Nucleus accumbens (tissue), 56 donors: ENCODE data around the gene SYNJ1.
A peak's percentile ranks its signal among the peaks of the same experiment; 100 is the strongest.

ENCODE experiments used
- DNase-seq, 56 donors: peaks; one replicate each; lab custom pipeline; 2025; lab: John Stamatoyannopoulos, UW

SYNJ1 gene

DNA sequence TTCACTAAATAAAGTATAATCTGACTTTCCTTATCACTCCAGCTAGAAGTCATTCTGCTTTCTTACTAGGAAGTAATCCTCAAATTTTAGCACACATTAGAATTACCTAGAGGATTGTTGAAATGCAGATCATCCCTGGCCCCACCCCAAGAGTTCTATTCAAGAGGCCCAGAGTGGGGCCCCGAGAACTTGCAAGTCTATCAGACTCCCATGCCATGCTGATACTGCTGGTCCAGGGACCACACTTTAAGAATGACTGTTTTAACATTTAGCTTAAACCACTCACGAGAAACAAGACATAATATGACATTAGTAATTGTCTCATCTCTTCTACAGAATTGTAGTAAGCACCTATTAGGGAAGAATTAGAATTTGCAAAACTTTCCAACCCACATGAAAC is 7.7 kb upstream of the SYNJ1 start:
- DNase-seq, result no peak

DNA sequence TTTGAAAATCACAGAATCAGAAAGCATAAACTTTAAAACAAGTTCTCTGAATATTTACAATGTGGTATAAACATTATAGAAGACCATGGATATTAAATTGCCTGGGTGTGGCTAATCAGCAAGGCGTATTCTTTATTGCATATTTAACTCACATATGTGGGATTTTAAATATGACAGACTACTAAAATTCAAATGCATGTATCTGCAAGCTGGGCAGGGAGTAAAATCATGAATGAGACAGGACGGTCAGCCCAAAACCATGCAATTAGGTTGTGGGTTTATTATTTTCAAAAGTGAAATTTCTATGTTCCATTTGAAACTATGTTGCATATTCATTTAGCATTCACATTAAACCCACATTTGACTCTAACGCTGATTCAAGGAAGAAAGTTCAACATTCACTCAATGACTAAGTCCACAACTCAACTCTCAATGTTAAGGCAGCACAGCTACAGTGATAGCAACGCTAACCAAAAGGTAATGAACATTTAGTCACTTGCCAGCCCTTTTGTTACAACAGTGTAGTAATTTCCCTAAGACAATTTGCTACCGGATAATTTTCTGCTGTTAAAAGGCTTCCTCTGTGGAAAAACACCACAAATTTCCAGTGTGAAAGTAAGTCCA is 6.3 kb upstream of the SYNJ1 start:
- no peak for DNase-seq

DNA sequence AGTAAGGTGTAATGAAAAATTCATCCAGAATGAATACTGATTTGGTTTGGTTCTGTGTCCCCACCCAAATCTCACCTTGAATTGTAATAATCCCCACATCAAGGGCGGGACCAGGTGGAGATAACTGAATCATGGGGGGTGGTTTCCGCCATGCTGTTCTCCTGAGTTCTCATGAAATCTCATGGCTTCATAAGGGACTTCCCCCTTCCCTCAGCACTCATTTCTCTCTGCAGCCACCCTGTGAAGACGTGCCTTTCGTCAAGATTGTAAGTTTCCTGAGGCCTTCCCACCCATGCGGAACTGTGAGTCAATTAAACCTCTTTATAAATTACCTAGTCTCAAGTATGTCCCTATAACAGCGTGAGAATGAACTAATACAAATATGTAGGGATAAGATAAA is 5.5 kb upstream of the SYNJ1 start:
- no peak for DNase-seq

DNA sequence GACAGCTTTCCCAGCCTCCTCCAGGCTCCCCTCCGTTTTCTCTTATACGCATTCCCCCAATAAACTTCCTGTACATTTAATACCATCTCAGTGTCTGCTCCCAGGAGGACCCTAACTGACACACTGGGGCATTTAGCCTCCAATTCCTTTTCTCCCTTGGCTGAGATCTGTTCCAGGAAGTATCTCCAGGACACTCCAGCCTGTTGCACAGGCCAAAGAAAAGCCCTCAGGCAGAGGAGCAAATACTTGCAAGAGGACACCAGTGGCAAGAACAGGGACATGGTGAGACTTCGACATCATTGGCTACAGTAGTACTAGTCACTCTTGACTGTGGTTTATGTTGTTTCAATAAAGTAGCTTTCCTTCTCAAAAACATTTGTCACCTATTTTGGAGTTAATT is 4.7 kb upstream of the SYNJ1 start:
- no peak for DNase-seq

DNA sequence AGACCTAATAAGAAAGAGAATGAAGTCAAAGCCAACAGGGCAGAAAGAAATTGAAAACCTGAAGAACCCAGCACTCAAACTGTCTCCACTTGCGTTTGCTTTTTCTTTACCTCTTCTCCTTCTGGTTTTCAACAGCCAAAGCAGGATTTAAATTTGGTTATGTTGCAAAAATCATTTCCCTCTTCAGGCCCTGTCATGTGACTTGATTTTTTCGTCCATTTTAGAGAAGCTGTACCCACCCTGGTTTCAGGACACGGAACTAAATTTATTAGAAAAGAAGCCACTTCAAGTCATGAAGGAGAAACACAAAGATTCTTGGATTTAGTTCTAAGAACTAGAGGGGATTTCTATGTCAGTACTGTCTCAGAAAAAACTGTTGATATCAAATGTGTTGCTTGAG is 1.0 kb upstream of the SYNJ1 start:
- DNase-seq, result no peak

DNA sequence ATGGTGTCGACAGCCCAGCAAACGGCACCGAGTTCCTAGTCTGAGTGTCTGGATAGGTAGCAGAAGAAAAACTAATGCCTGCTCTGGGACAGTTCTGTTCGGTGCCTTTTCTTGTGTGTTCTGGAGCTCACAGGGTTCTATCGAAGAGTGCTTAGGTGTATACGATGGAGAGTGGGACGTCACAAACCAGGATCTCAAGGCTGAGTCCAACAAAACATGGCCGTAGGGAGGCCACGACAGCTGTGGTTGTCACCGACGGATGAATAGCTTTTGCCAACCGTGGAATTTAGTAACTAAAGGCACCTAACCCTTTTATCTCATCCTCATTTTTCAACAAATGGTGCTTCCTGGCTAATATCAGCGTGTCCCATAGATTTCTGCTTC is 635 bp upstream of the SYNJ1 start:
- DNase-seq, result peak in 3 of 56 donors; percentile 27 to 66 (median 55)

DNA sequence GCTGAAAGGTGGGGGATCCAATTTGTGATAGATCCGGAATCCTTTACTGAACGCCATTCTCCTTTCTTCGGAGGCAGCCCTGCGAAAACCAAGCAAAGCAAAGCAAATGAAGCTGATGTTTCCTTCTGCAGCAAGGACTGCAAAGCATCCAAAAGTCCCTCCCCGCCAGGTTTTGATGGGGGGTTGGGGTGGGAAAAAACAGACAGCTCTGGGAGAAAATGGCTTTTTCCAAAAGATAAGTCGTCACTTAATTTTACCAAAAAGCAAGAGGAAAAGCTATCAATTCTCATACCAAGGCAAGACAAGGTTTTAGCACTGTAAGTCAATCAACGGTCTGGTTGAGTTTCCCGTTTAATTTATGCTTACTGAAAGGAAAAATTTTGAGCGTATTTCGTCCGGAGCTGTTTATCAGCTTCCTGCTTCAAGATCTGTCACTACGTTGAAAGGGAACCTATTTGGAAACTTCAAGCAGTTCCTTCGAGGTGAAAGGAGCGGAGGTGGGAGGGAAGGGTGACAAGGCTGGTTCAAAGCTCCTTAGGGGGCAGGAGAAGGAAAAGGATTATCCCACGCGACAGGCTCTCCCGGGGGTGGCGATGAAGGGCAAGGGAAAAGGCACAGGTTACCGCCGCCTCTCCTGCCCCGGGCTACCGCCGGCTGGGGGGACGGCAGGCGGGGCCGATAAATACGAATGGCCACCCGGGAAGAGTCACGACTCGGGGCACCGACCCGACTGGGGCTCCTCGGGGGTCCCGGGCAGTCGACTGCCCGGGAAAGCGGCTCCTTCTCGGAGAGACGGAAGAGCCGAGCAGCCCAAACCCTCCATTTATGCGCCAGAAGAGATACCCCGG is 750 bp downstream of the SYNJ1 start:
- peak in 45 of 56 donors; percentile 2 to 72 (median 44) for DNase-seq

DNA sequence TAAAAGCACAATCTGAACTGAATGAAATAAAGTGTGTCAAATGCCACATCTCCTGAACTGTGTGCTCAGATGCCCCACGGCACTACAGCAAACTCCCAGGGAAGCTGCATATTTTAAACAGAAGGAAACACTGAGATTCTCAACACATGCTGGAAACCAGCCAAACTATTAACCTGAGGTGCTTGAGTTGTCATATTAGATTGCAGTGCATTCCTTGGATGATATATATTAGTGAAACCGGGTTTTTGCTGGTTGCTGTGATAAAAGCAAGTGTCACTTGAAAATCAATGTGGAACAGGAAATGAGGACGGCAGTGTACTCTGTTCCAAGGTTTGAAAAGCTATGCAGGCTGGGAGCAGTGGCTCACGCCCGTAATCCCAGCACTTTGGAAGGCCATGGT is 8.7 kb downstream of the SYNJ1 start:
- DNase-seq, result no peak

DNA sequence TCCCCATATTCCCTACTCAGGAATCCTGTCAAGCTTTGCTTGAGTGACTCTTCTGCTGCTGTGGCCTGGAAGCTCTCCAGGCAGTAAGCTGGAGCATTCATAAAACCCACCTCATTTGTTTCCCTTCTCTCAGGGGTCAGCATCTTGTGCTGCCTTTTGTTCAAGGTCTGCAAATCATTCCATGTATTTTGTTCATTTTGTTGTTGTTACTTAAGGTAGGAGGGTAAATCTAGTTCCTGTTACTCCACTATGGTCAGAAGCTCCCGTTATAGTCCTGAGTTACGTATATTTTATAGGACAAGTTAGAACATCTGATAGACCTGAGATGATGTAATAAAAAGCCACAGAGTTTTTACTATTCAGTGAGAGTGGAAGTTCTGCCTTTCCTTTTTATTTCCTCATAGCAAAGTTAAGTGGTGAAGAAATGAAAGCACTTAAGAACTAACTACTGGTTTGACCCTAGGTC is 9.9 kb downstream of the SYNJ1 start:
- no peak for DNase-seq

DNA sequence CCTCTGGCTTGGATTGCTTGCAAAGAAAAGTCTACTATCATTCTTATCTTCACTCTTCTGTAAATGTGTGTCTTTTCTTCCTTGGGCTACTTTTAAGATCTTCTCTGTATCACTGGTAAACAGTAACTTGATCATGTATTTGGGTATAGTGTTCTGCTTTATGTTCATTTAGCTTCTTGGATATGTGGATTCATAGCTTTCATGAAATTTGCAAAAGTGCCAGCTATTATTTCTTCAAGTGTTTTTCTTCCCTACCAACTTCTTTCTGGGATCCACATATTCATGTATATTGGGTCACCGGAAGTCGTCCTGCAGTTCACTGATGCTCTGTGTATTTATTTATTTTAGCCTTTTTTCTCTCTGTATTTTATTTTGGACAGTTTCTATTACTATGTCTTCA is 11.3 kb downstream of the SYNJ1 start:
- no peak for DNase-seq

DNA sequence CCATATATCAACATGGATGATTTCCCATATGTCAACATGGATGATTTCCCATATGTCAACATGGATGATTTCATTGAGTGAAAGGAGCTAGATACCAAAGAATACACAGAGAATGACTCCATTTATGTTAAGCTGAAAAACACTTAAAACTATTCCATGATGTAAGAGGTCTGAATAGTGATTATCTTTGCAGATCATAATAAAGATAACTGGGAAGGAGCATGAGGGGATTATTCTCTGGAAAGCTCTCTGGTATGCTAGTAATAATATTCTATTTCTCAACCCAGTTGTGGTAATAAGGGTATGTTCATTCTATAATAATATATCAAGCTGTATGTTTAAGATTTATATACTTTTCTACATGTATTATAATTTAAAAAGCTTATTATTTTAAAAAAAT is 14.1 kb downstream of the SYNJ1 start:
- DNase-seq, result no peak

DNA sequence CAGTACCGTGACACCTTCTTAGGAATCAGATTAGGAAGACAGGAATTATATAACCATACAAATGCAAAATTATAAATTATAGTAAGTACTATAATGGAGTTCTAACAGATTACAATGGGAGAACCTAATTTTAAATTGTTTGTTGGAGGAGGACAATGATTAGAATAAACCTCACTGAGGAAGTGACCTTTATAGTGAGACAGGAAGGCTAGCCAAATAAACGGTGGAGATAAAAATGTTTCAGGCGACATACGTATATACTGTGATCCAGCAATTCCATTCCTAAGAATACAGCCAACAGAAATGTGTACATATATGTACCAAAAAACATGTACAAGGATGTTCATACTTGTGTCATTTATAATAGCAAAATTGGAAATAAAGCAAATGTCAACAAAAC is 15.2 kb downstream of the SYNJ1 start:
- DNase-seq, result no peak

DNA sequence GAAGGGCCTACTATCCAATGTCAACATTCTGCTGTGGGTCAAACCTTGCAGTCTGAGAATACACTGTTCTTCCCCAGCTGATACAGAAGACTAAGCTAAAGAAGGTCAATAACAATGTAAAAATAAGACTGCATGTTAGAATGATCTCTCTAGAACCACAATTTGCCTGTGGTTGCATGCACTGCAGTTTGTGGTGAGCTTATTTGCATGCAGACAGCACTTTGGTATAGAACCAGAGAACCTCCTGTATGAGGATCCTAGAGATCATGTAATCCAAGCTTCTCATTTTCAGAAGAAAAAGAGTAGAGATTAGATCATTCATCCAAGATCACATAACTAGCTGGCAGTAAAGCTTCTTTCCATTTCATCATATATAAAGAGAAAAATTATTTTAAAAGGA is 15.8 kb downstream of the SYNJ1 start:
- DNase-seq, result no peak

DNA sequence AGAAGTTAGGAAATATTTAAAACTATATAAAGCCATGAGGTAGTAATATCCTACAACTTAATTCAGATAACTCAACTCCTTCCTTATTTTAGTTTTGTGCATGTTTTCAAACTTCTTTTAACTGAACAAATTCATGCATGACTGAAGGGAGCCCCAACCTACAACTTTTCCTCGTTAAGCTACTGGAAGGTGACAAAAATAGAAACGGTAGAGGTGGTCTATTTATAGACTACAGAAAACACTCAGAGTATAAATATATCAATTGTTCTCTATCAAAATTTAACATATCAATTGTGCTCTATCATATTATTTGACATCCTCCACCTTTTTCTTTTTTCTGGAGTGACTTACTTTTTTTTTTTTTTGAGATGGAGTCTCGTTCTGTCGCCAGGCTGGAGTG is 16.8 kb downstream of the SYNJ1 start:
- no peak for DNase-seq

DNA sequence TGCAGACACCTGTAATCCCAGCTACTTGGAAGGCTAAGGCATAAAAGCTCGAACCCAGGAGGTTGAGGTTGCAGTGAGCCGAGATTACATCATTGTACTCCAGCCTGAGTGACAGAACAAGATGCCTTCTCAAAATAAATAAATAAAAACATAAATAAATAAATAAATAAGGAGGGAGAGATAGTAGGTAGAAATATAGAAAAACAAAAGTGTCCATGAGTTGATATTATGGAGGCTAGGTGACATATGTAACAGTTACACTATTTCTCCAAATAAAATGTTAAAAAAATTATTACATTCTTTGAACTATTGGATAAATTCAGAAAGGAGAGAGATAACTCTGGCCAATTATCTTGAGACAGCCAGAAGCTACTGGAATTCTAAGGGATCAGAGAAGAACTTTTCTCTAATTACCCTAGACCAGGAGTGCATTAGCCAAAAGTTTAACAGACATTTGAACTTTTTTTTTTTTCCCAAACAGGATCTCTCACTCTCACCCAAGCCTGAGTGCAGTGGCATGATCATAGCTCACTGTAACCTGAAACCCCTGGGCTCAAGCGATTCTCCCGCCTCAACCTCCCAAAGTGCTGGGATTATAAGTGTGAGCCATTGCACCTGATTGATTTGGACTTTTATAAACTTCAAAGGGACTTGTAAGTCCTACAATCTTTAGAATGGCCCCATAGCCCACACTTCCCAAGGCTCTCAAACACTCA is 17.6 kb downstream of the SYNJ1 start:
- no peak for DNase-seq

DNA sequence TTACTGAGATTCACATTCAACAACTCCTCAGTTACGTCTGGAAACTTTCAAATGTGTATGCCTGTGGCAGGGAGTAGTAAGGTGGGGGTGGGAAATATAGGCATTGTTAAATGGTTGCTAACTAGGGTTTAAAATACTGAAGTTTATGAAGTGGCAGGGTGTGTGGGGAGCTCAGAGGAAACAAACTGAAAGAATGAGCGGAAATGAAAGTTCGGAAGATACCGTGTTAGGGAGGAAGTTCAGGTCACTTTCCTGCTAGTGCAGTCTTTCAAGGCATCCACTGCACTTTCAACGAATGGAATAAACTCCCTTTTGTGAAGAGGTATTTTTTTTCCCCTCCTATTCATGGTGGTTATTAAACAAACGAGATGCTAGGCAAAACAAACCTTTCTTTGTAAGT is 19.7 kb downstream of the SYNJ1 start:
- DNase-seq, result no peak

DNA sequence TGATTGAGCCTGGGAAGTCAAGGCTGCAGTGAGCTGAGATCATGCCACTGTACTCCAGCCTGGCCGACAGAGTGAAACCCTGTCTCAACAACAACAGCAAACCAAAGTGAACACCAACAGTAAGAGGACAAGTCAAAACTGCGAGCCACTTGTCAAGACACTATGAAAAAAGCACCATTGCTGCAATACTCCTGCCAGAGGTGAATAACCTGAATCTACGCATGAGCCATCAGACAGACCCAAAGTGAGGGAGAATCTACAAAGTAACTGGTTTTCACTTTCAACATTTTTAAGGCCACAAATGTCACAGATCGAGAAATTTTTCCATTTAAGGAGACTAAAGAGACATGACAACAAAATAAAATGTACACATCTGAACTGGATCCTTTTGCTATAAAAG is 21.9 kb downstream of the SYNJ1 start:
- no peak for DNase-seq

DNA sequence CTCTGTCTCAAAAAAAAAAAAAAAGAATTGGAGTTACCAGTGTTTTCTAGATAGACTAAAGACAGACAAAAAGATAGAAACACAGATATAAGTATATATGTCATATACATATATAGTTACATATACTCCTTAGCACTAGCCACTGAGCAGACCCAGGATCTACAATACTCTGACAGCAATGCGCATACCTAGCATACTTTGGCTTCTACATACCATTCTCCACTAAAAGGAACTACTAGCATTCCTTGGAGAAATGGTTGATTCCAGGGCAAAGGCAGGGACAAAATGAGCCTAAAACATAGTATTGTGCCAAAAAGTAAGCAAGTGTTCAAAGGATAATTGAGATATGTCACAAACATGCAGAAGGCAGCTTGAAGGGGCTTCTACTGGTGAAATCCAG is 22.7 kb downstream of the SYNJ1 start:
- DNase-seq, result no peak

DNA sequence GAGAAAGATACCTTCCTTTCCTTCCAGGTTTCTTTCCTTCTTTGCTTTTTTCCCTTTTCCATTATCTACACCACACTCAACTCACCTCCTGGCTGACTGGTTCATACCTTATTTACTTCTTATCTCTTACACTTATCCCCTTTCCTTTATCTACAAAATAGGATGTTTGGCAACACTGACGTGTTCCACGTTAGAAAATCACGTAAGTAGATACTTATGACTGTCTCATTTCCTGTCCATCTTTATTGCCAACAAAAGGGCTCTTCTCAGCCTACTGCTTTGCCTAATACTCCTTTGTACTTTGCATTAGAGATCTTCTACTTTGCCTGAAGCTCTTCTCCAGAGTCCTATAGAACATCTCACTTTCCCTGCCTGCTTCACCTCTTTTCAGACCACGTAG is 25.1 kb downstream of the SYNJ1 start:
- DNase-seq, result no peak

DNA sequence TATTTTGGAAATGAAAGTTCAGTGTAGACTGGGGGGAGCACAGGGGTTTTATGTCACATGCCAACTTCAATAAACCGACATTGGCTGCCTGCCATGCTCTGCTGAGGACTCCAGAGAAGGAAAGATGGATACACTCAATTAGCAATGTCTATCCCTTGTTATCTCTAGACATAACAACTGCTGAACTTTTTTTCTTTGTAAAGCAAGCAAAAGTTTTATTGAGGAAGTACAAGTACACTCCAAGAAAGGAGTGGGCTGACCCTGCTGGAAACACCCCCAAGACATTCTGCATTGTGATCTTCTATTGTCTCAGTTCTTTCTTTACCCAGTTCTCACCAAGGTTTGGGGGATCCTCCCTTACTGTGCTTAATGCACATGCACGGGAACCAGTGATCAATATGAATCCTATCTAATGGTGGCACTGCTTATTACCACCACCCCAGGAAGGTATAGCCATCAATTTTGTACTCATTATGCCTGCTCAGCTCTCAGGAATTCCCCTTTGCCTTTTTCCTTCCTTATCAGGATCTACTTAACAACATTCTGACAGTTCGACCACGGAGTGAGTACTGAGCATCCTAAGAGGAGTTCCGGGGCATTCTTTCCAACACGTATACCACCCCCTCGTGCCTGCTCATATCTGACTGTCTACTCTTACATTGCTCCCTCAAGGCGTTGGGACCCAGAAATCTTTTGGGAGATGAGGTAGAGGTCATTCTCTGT is 28.7 kb downstream of the SYNJ1 start:
- DNase-seq, result no peak

DNA sequence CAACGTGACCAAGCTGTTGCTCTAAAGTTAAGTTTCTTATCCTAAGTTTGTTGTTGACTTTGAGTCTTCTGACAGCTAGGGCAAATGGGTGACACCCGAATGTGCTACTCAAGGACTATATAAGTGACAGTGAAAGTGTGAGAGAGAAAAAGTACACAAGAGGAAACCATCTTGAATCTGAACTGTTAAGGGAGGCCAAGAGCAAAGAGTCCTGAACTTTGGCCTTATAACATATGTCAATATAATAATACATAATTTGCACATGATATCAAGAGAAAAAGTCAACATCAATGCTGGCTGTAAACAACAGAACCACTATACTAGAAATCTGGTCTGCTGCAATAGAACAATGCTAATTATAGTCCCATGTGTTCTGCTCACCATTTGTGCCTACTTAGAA is 29.5 kb downstream of the SYNJ1 start:
- no peak for DNase-seq
